CD14-positive monocyte (primary cell): ENCODE results near the gene PTGR2. TPM values are rescaled to one million over a fixed set of nuclear protein-coding genes. Genes with fewer than 3 reads are reported as not detected.

ENCODE experiments used
- DNase-seq, 3 donors: peaks; one replicate each; pipeline ENCODE4 v3.0.0-alpha.2; 2011 to 2022
- H2AFZ ChIP-seq: 2 replicates; pipeline ENCODE4 v1.6.0; 2012; ENCODE audit warnings: mild to moderate bottlenecking, low read depth, low read length, inconsistent platforms; ENCODE audit not compliant: insufficient read depth, poor library complexity, severe bottlenecking
- H3K27ac ChIP-seq, 2 donors: 1 replicate in 1 of 2; 2 replicates in 1 of 2; pipeline ENCODE4 v1.5.1; 2012 to 2013; ENCODE audit warnings: low read length in 2 of 2, control low read depth in 1 of 2, inconsistent platforms in 1 of 2, low read depth in 1 of 2, mild to moderate bottlenecking in 1 of 2
- H3K27me3 ChIP-seq, 2 donors: one replicate each; pipeline versions ENCODE4 v1.6.0 to v1.6.1; 2011 to 2013; ENCODE audit warnings: low read length in 2 of 2; ENCODE audit not compliant: control insufficient read depth in 2 of 2, insufficient read depth in 2 of 2
- H3K36me3 ChIP-seq, 2 donors: replicated peaks in 1 of 2; 1 replicate in 1 of 2; 2 replicates in 1 of 2; pipeline versions ENCODE4 v1.5.1 to v1.6.1; 2012 to 2013; ENCODE audit warnings: low read length in 2 of 2, control low read depth in 1 of 2, inconsistent platforms in 1 of 2, mild to moderate bottlenecking in 1 of 2; ENCODE audit not compliant: insufficient read depth in 2 of 2, control insufficient read depth in 1 of 2
- H3K4me1 ChIP-seq, 2 donors: 1 replicate in 1 of 2; 2 replicates in 1 of 2; pipeline versions ENCODE4 v1.5.1 to v1.6.1; 2012 to 2013; ENCODE audit warnings: low read length in 2 of 2, control low read depth in 1 of 2, inconsistent platforms in 1 of 2, mild to moderate bottlenecking in 1 of 2, moderate library complexity in 1 of 2; ENCODE audit not compliant: insufficient read depth in 2 of 2, control insufficient read depth in 1 of 2
- H3K4me2 ChIP-seq: replicated peaks from 2 replicates; pipeline ENCODE3; 2012; ENCODE audit warnings: low read length, moderate library complexity, mild to moderate bottlenecking; ENCODE audit not compliant: poor library complexity, severe bottlenecking; ENCODE audit errors: extremely low read depth
- H3K4me3 ChIP-seq, 3 experiments: fragments of 200-600 bp in 1 of 3; sonication (generic) in 1 of 3; replicated peaks in 1 of 3; 1 replicate in 2 of 3; 2 replicates in 1 of 3; pipeline ENCODE4 v1.5.1; 2011 to 2013; ENCODE audit warnings: low read length in 3 of 3, mild to moderate bottlenecking in 3 of 3, control low read depth in 2 of 3, low read depth in 2 of 3, inconsistent platforms in 1 of 3, moderate library complexity in 1 of 3
- H3K79me2 ChIP-seq: 2 replicates; pipeline ENCODE4 v1.6.0; 2012; ENCODE audit warnings: mild to moderate bottlenecking, control low read depth, inconsistent platforms, low read length, moderate library complexity; ENCODE audit not compliant: insufficient read depth
- H3K9ac ChIP-seq: 2 replicates; pipeline ENCODE4 v1.6.0; 2017; ENCODE audit warnings: low read length, mild to moderate bottlenecking; ENCODE audit not compliant: insufficient read depth, poor library complexity, severe bottlenecking
- H3K9me3 ChIP-seq, 2 donors: replicated peaks in 1 of 2; 1 replicate in 1 of 2; 2 replicates in 1 of 2; pipeline versions ENCODE4 v1.5.1 to v1.6.1; 2012 to 2013; ENCODE audit warnings: low read length in 2 of 2, control low read depth in 1 of 2; ENCODE audit not compliant: control insufficient read depth in 1 of 2, insufficient read depth in 1 of 2
- H4K20me1 ChIP-seq: 2 replicates; pipeline ENCODE4 v1.6.0; 2012; ENCODE audit warnings: mild to moderate bottlenecking, low read length, control low read depth, moderate library complexity; ENCODE audit not compliant: insufficient read depth
- H3K27ac Mint-ChIP-seq, 7 donors: one replicate each; pipeline ENCODE4 v1.8.0; 2020; ENCODE audit warnings: mild to moderate bottlenecking in 7 of 7, mixed read lengths in 7 of 7, moderate library complexity in 6 of 7, inconsistent platforms in 2 of 7
- H3K27me3 Mint-ChIP-seq, 3 donors: one replicate each; pipeline ENCODE4 v1.8.0; 2021 to 2022; ENCODE audit warnings: low read depth in 3 of 3, mild to moderate bottlenecking in 3 of 3, mixed read lengths in 3 of 3, moderate library complexity in 3 of 3, inconsistent platforms in 1 of 3
- H3K36me3 Mint-ChIP-seq, 2 donors: one replicate each; pipeline ENCODE4 v1.8.0; 2020; ENCODE audit warnings: mixed read lengths in 2 of 2, inconsistent platforms in 1 of 2, mild to moderate bottlenecking in 1 of 2
- H3K4me1 Mint-ChIP-seq: one replicate; pipeline ENCODE4 v1.8.0; 2020; ENCODE audit warnings: mild to moderate bottlenecking, mixed read lengths
- H3K4me3 Mint-ChIP-seq, 2 donors: one replicate each; pipeline ENCODE4 v1.8.0; 2020; ENCODE audit warnings: mild to moderate bottlenecking in 2 of 2, mixed read lengths in 2 of 2, moderate library complexity in 1 of 2
- H3K9me3 Mint-ChIP-seq, 7 donors: one replicate each; pipeline ENCODE4 v1.8.0; 2020 to 2022; ENCODE audit warnings: mixed read lengths in 7 of 7, mild to moderate bottlenecking in 6 of 7, moderate library complexity in 6 of 7, inconsistent platforms in 2 of 7
- WGBS: methylation state at CpG from one replicate; pipeline ENCODE4 v1.1.5; 2013; ENCODE audit warnings: missing lambda C conversion rate; ENCODE audit not compliant: insufficient coverage; 5-methylcytosine and 5-hydroxymethylcytosine counted together
- intact Hi-C, 2 donors: fragments of 100-400 bp; cut with micrococcal nuclease; formaldehyde crosslinking; loops; one replicate each; pipeline versions ENCODE4 v1.15.0 to v1.15.1; 2023
- polyA plus RNA-seq, 3 donors: library from polyadenylated mRNA; depleted of rRNA in 1 of 3; unstranded in 2 of 3; stranded (reverse) in 1 of 3; fragments of 300-500 nt in 2 of 3; fragments of >200 nt in 1 of 3; fragmentation: Illumina TruSeq in 2 of 3; gene quantifications; 1 replicate in 2 of 3; 2 replicates in 1 of 3; pipeline ENCODE4 v1.2.3, GENCODE V29; 2012 to 2021
- TF ChIP-seq, protein P1 (sequence below): fragments of 200-600 bp; IDR thresholded peaks from one replicate; pipeline ENCODE4 v1.8.0; 2022; ENCODE audit warnings: antibody characterized with exemption, mild to moderate bottlenecking

The PTGR2 gene
- polyA plus RNA-seq, 3 donors: 1.1 to 3.8 (median 1.1) TPM

DNA sequence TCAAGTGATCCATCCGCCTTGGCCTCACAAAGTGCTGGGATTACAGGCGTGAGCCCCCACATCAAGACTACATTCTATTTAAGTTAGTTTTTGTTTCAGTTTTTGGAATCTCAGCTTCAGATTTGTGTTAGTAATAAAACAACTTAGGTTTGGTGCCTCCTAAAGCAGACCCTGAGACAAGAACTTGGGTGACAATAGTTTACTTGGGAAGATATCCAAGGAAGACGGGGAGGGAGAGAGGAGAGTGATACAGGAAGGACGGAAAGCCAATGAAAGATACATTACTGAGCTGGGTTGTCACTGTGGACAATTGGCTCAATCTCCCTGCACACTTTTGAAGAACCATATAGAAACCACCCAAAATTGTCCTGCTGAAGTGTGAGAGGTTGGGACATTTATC, 22.6 kb upstream of the PTGR2 start:
- no peak overlapping the region for H3K27ac ChIP-seq
- H3K79me2 ChIP-seq: no peaks in the 10 kb centered on the region
- WGBS: no CpG with 5 or more reads among the region's 4 CpGs
- H3K4me1 ChIP-seq: peaks cover 4 to 5% of the 10 kb centered on the region in 2 donors
- no peaks in the 10 kb centered on the region for H3K27me3 ChIP-seq
- DNase-seq: no peak
- TF ChIP-seq, protein P1, sequence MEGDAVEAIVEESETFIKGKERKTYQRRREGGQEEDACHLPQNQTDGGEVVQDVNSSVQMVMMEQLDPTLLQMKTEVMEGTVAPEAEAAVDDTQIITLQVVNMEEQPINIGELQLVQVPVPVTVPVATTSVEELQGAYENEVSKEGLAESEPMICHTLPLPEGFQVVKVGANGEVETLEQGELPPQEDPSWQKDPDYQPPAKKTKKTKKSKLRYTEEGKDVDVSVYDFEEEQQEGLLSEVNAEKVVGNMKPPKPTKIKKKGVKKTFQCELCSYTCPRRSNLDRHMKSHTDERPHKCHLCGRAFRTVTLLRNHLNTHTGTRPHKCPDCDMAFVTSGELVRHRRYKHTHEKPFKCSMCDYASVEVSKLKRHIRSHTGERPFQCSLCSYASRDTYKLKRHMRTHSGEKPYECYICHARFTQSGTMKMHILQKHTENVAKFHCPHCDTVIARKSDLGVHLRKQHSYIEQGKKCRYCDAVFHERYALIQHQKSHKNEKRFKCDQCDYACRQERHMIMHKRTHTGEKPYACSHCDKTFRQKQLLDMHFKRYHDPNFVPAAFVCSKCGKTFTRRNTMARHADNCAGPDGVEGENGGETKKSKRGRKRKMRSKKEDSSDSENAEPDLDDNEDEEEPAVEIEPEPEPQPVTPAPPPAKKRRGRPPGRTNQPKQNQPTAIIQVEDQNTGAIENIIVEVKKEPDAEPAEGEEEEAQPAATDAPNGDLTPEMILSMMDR: no peak
- no peaks in the 10 kb centered on the region for H3K36me3 ChIP-seq
- intact Hi-C loops: loop anchor here (5.0 kb wide), 3 partner anchors 42 to 87 kb away; no protein-coding TSS in a partner anchor
- H3K4me2 ChIP-seq: no peak overlapping the region
- H3K9me3 Mint-ChIP-seq: peaks cover 0 to 1% (median 0%) of the 10 kb centered on the region in 7 donors
- H3K9me3 ChIP-seq: no peaks in the 10 kb centered on the region
- H2AFZ ChIP-seq: no peak overlapping the region
- peaks cover 0 to 2% (median 2%) of the 10 kb centered on the region in 3 donors for H3K27me3 Mint-ChIP-seq
- H4K20me1 ChIP-seq: no peaks in the 10 kb centered on the region
- H3K4me1 Mint-ChIP-seq: peaks cover 13% of the 10 kb centered on the region
- no peak overlapping the region for H3K9ac ChIP-seq
- H3K27ac Mint-ChIP-seq: peak overlapping the region in 3 of 7 donors; percentile 71 to 93 (median 81)
- H3K36me3 Mint-ChIP-seq: no peaks in the 10 kb centered on the region
- H3K4me3 Mint-ChIP-seq: no peak overlapping the region
- H3K4me3 ChIP-seq: no peak overlapping the region

DNA sequence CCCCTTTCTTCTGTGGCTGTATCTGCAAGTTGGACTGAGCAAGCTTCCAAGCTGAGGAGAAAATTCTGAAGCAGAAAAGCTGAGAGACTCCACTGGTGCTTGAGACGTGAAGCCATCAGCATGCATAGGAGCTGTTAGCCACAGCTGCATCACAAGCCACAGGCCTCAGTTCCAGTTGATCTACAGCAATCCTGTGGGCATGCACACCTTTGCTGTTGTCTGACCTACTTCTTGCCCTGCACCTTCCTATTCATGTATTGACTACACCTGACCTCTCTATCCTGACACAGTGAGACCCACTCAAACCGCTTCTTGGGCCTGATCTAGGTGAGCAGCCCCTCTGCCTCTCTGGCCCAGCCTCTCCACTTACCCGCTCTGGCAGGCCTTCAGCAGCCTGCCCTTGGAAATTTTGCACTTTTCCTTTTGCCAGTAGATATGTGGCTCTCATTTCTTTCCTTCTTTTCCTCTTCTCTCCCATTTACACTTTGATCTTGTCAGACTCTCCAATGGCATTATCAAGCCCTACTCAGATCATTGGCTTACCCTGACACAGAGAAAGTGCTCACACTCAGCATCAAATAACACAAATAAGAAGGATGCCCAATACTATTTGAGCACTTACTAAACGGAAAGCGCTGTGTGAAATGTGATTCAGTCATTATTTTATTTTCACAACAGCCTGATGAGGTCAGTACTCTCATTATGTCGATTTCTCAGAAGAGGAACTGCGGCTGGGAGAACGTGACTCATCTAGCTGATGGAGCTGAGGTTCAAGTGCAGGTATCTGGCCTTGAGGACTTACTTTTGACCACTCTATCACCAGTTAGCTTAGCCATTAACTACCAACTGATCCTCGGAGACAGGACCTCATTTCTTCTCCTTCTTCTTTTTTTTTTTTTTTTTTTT, 21.9 kb upstream of the PTGR2 start:
- Mint-ChIP-seq H3K36me3 (no peaks in the 10 kb centered on the region), H3K4me3 (peak overlapping the region in 1 of 2 donors; percentile 56), H3K4me1 (peaks cover 13% of the 10 kb centered on the region), H3K27ac (peak overlapping the region; percentile 61 to 93 (median 72)), H3K27me3 (peaks cover 0 to 2% (median 2%) of the 10 kb centered on the region in 3 donors), H3K9me3 (peaks cover 0 to 1% (median 0%) of the 10 kb centered on the region in 7 donors)
- TF ChIP-seq, protein P1: no peak
- Histone ChIP-seq H2AFZ (no peak overlapping the region), H3K4me2 (no peak overlapping the region), H3K4me3 (no peak overlapping the region), H3K4me1 (peaks cover 4 to 5% of the 10 kb centered on the region in 2 donors), H3K36me3 (no peaks in the 10 kb centered on the region), H3K79me2 (no peaks in the 10 kb centered on the region), H3K27me3 (no peaks in the 10 kb centered on the region), H4K20me1 (no peaks in the 10 kb centered on the region), H3K9me3 (no peaks in the 10 kb centered on the region), H3K27ac (peak overlapping the region; percentile 4 to 34), H3K9ac (no peak overlapping the region)
- intact Hi-C loops: loop anchor here (5.0 kb wide), 3 partner anchors 42 to 87 kb away; no protein-coding TSS in a partner anchor
- DNase-seq: peak; percentile 82 to 92 (median 91)
- 87% methylated on average over 3 of the region's 9 CpGs for WGBS
